Measurements from ENCODE around the gene PARD3. TPM values are rescaled to one million over a fixed set of nuclear protein-coding genes. Genes with fewer than 3 reads are reported as not detected.

The PARD3 gene
- total RNA-seq, 4 donors from 2014 or later = 30.9 to 54.6 (median 40.0) TPM

DNA sequence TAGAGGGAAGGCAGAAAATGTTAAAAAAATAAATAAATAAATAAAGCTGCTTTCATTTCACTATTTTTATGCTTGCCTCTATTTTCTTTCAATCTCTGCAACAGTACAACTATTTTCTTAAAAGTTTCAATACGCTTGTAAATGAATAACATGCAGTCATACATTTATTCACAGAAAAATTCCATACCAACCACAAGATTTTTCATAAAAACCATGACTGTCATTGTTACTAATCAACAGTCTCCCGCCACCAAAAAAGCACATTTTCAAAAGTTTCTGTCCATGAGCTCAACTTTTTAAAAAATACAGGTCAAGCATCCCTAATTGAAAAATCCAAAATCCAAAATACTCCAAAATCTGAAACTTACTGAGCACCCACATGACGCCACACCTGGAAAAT, 5.3 kb downstream of the PARD3 start:
- no peak for ATAC-seq (ENCODE audit: low FRiP score)
- DNase-seq (ENCODE audit: low spot score) = no peak
- TF ChIP-seq, protein P1, sequence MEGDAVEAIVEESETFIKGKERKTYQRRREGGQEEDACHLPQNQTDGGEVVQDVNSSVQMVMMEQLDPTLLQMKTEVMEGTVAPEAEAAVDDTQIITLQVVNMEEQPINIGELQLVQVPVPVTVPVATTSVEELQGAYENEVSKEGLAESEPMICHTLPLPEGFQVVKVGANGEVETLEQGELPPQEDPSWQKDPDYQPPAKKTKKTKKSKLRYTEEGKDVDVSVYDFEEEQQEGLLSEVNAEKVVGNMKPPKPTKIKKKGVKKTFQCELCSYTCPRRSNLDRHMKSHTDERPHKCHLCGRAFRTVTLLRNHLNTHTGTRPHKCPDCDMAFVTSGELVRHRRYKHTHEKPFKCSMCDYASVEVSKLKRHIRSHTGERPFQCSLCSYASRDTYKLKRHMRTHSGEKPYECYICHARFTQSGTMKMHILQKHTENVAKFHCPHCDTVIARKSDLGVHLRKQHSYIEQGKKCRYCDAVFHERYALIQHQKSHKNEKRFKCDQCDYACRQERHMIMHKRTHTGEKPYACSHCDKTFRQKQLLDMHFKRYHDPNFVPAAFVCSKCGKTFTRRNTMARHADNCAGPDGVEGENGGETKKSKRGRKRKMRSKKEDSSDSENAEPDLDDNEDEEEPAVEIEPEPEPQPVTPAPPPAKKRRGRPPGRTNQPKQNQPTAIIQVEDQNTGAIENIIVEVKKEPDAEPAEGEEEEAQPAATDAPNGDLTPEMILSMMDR (IDR thresholded peaks at IDR 0.05) = no peak

DNA sequence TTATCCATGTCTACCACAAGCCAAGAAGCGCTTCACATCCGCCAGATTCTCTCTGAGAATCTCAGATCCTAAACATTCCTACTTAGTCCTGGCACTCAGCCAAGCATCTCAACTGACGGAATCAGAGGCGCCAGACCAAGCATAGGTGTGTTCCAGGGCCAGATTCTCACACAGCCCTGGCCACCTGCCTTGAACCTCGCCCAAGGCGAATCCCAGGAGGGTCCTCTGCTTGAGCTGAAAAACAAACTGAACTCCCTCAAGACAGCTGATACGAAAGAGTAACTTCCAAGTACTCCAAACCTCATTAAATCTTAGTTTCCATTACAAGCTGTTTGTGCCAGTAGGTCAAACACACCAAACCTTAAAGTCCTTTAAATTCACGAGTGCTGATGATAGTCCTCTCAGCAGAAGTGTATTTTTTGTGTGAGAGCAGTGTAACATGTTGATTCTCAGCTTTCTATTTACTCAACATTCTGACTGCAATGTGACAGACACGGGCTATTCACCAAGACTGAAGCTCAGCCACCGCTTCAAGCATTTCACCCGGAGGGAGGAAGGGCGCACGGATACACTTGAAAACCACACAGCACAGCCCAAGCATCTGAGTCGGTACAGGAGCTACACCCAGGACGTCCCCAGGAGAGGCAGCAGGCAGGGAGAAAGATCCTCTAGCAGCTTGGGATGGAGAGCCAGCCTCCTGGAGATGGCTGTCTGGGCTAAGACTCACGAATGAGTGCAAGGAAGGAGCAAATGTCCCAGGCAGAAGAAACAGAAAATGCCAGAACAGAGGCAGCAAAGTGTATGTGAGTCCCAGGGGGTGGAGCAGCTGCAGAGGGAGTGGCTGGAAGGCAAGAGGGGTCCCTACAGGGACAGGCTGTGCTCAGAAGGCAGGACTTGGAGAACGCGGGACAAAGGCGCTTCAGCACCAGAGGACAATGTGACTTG, 6.0 kb downstream of the PARD3 start:
- ATAC-seq (ENCODE audit: low FRiP score) (no peak), DNase-seq (ENCODE audit: low spot score) (no peak)
- TF ChIP-seq, protein P1 (IDR thresholded peaks at IDR 0.05) = no peak

DNA sequence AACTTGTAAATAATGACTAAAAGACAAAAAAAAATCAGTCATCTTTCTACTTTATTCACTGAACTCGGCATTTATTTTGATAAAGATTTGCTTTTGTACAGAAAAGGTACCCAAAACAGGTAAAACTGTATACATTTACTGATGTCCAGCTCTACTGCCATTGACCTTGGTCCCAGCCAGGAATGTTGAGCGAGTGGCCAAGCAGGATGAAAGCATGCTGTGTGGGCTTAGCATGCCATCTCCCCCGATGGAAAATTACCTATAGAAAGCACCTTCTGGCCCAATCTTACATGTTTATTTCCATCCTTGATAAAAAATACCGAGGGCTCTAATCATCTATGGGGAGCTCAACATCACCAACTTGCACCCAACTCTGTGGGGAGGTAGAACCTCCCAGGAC, 6.8 kb downstream of the PARD3 start:
- TF ChIP-seq, protein P1 (IDR thresholded peaks at IDR 0.05) = no peak
- ATAC-seq (ENCODE audit: low FRiP score) (no peak), DNase-seq (ENCODE audit: low spot score) (no peak)

DNA sequence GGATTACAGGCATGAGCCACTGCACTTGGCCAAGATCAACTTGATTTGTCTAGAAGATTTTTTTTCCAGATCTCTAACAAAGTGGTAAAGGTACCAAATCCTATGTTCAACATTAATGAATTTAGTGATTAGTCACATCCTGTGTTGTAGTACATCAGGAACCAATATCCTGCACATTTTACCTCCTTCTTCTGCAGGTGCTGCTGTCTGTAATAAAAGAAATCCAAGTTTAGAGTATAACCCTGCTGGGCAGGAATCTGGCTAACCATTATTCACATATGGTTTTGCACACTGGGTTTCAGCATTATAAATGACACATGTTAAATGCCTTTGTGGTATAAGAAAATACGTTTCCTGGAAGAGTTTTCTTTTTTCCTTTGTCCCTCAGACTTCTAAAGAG, 10.8 kb downstream of the PARD3 start:
- DNase-seq (ENCODE audit: low spot score) = no peak
- TF ChIP-seq, protein P1 (IDR thresholded peaks at IDR 0.05) = no peak
- ATAC-seq (ENCODE audit: low FRiP score) = no peak

DNA sequence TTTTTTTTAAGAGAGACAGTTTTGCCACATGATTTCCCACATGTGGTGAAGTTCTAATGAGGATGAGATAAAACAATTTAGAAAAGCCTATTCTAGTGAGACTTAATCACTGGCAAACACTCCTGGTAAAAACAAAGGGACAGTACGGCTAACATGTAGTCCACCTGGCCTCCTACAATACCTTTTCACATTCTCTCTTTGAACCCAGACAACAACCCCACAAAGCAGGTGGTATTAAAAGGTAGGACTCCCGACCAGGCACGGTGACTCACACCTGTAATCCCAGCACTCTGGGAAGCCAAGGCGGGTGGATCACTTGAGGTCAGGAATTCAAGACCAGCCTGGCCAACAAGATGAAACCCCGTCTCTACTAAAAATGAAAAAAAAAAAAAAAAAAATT, 12.4 kb downstream of the PARD3 start:
- TF ChIP-seq, protein P1 (IDR thresholded peaks at IDR 0.05) = no peak
- ATAC-seq (ENCODE audit: low FRiP score) (no peak), DNase-seq (ENCODE audit: low spot score) (no peak)

DNA sequence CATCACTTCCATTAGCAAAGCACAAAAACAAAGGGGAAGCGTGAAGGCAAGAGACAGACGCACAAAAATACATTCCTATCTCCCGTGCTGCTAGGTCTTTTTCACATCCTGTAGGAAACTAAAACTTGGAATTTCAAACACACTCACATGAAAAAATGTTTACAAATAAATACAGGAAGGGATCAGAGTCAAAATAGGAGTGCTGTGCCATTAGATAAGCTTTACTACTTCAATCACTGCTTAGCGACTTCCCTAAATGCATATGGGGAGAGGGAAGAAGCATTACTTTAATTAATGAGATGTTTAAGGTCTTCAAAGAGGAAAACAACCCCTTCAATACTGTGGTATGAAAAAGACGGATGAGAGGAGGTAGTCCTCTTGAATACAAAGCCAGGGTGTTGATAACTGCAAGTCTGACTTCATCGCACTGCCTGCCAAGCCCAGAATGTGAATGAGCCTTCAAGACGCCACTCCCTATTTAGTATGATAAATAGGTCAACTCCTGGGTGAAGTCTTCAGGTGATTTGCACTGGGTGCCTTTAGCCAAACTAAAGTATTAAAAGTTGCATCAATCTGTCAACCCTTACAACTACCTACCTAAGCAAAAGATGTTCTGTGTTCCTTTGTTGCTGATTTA, 13.9 kb downstream of the PARD3 start:
- ATAC-seq (ENCODE audit: low FRiP score) (peak; percentile 75), DNase-seq (ENCODE audit: low spot score) (no peak)
- TF ChIP-seq, protein P1 (IDR thresholded peaks at IDR 0.05) = no peak
